AG04450 (cell line): ENCODE data around the gene EBF3. TPM values are rescaled to one million over a fixed set of nuclear protein-coding genes. Genes with fewer than 3 reads are reported as not detected.

ENCODE experiments used
- CTCF ChIA-PET: fragments of 300-600, 350-600 bp; formaldehyde crosslinking; extraction: SDS; loops from one replicate; lab custom pipeline; 2022; ENCODE audit warnings: antibody characterized with exemption, inconsistent platforms; lab: Charles Lee
- POLR2A ChIA-PET: fragments of 350-600 bp; formaldehyde crosslinking; extraction: SDS; loops from one replicate; lab custom pipeline; 2021; ENCODE audit warnings: antibody characterized with exemption, inconsistent platforms; lab: Yijun Ruan, JAX
- DNase-seq: peaks from one replicate; pipeline ENCODE4 v3.0.0-alpha.2; 2011; ENCODE audit warnings: low read depth, low spot score
- H3K27ac ChIP-seq: one replicate; pipeline ENCODE4 v1.5.1; 2012; ENCODE audit warnings: low read depth, low read length, control low read depth
- H3K27me3 ChIP-seq: one replicate; pipeline ENCODE4 v1.6.0; 2012; ENCODE audit warnings: low read length; ENCODE audit not compliant: control insufficient read depth, insufficient read depth
- H3K4me3 ChIP-seq: 2 replicates; pipeline ENCODE4 v1.5.1; 2011; ENCODE audit warnings: mild to moderate bottlenecking, low read depth, low read length, control low read depth
- H3K9me3 ChIP-seq: 2 replicates; pipeline ENCODE4 v1.5.1; 2012; ENCODE audit warnings: low read length; ENCODE audit not compliant: control insufficient read depth, insufficient read depth
- polyA plus RNA-seq: library from polyadenylated mRNA; depleted of rRNA; stranded (reverse); fragments of >200 nt; gene quantifications from 2 replicates; pipeline ENCODE4 v1.2.3, GENCODE V29; 2011
- TF ChIP-seq, protein P1 (sequence below): IDR thresholded peaks from 2 replicates; pipeline ENCODE4 v1.5.1; 2011; ENCODE audit warnings: low read depth, low read length, control low read depth, inconsistent platforms

Gene EBF3
- polyA plus RNA-seq, 1 experiment: 0.01 TPM

DNA sequence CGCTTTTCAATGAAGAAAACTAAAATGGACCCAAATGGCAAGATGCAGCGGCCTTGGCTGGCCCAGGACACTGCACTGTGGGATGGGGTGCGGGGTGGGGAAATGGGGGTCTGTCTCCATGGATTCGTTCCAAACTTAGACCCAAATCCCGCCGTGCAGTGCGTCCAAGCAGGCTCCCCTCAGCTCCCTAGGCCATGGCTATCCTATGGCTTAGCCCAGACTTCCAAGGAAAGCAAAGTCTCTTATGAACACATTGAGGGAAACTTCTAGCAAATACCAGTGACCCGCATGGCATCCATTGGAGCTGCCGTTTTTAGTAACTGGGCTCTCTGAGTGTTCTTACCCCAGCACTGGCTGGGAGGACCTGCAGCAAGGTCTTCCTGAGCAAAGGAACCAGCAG, 122.5 kb downstream of the EBF3 start:
- no peaks in the 10 kb centered on the region for H3K27me3 ChIP-seq
- CTCF ChIA-PET: no interaction called here
- TF ChIP-seq, protein P1, sequence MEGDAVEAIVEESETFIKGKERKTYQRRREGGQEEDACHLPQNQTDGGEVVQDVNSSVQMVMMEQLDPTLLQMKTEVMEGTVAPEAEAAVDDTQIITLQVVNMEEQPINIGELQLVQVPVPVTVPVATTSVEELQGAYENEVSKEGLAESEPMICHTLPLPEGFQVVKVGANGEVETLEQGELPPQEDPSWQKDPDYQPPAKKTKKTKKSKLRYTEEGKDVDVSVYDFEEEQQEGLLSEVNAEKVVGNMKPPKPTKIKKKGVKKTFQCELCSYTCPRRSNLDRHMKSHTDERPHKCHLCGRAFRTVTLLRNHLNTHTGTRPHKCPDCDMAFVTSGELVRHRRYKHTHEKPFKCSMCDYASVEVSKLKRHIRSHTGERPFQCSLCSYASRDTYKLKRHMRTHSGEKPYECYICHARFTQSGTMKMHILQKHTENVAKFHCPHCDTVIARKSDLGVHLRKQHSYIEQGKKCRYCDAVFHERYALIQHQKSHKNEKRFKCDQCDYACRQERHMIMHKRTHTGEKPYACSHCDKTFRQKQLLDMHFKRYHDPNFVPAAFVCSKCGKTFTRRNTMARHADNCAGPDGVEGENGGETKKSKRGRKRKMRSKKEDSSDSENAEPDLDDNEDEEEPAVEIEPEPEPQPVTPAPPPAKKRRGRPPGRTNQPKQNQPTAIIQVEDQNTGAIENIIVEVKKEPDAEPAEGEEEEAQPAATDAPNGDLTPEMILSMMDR: no peak
- H3K9me3 ChIP-seq: peaks cover 64% of the 10 kb centered on the region
- no peak overlapping the region for H3K27ac ChIP-seq
- POLR2A ChIA-PET: no interaction called here
- DNase-seq: no peak
- no peak overlapping the region for H3K4me3 ChIP-seq

DNA sequence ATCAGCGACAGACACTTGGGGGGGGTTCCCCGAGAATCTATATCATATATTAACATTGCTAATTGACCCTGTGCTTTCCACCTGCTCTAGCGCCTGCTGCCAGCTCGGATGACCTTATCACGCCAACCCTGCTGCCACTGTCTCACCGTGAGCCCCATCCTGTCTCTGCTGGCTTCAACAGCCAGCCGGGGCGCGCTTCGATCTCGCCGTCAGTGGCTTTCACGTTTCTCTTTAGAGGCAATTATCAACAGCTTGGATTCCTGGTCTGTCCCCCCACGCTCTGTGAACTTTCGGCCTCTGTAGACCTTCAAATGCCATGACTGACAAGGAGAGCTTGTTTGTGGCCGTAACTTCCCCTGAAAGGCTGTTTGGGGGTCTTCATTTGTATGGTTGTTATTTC, 123.0 kb downstream of the EBF3 start:
- Histone ChIP-seq H3K4me3 (no peak overlapping the region), H3K9me3 (peaks cover 64% of the 10 kb centered on the region), H3K27ac (no peak overlapping the region), H3K27me3 (no peaks in the 10 kb centered on the region)
- ChIA-PET CTCF (no interaction called here), POLR2A (no interaction called here)
- TF ChIP-seq, protein P1: no peak
- no peak for DNase-seq

DNA sequence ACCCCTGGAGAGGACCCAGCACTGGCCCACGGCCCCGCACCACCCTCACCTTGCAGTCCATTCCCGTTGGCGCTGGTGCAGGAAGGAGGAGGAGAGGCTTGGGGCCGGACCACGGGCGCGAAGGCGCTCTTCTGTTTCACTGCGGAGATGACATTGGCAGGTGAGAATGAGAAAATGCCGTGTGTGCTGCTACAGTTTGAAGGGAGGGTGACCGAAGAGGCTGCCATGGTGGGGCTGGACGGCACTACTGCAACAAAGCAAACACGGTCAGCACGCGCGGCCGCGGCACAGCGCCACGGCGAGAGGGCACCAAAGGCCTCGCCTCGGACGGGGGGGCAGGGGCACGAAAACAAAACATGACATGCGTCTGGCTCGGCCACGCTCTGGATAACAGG, 123.9 kb downstream of the EBF3 start:
- ChIA-PET POLR2A (no interaction called here), CTCF (no interaction called here)
- DNase-seq: no peak
- Histone ChIP-seq H3K27me3 (no peaks in the 10 kb centered on the region), H3K27ac (no peak overlapping the region), H3K9me3 (peaks cover 64% of the 10 kb centered on the region), H3K4me3 (no peak overlapping the region)
- TF ChIP-seq, protein P1: no peak

DNA sequence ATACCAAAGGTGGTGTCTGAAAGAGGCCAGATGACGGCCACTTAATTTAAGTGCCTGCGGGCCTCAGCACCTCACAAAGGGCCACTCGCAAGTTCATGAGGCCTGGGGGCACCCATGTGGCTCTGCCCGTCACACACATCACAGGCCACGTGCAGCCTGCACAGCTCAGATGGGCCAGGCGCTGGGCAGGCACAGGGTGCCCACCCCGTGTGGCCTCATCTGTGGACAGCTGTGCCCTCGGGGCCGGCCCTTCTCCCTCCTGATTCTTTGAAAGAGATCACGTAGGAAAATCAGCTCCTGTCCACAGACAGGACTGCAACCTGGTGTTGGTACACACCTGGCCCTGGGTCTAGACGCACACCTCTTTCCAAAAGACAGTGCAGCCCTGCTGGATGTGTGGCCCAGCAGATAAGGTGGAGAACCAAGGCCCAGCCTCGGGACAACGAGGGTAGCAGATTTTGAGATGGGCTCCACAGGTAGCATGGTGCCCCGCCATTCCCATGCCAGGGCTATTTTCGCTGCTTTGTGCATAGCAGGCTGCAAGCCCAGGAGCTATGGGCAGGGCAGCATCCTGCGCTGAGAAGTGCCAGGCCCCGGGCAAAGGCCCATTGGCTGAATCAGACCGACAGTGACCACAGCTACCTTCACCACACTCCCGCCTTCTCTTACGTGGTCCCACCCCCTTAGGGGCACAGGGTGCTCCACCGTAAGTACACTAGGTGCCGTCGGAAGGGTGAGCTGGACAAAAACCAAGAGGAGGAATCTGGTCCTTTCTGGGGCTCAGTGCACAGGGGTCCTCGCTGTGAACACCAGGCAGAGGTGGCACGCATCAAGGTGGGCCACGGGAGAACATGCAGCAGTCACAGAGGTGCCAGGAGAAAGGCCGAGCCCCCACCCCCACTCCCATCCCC, 124.5 kb downstream of the EBF3 start:
- CTCF ChIA-PET: no interaction called here

DNA sequence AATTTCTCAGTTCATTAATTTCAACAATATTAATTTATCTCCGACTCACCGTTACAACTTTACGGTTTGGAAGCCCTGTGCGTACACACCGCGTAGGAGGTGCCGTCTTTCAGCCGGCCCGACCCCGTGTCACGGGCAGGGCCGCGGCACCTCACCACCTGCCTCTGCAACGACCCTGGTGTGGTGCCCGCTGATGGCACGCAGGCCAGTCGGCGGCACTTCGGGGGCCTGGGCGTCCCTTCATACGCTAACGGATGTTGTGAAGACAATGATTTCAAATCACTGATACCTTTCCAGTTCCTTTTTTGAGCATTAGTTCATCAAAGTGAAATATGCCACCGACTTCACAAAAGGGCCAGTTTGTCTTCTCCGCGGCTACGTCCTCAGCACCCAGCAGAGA, 125.3 kb downstream of the EBF3 start:
- TF ChIP-seq, protein P1: no peak
- peaks cover 64% of the 10 kb centered on the region for H3K9me3 ChIP-seq
- no peaks in the 10 kb centered on the region for H3K27me3 ChIP-seq
- DNase-seq: no peak
- POLR2A ChIA-PET: no interaction called here
- CTCF ChIA-PET: no interaction called here
- no peak overlapping the region for H3K27ac ChIP-seq
- no peak overlapping the region for H3K4me3 ChIP-seq

More for the DNA sequence above, 124.5 kb downstream of the EBF3 start:
- Histone ChIP-seq H3K27me3 (no peaks in the 10 kb centered on the region), H3K9me3 (peaks cover 68% of the 10 kb centered on the region), H3K27ac (no peak overlapping the region), H3K4me3 (no peak overlapping the region)
- DNase-seq: no peak
- POLR2A ChIA-PET: no interaction called here
- TF ChIP-seq, protein P1: no peak
